NCI-H187 treated with DMSO at 0.1 percent for 48 hours (cell line): ENCODE measurements around the gene MRPL14.

ENCODE experiments used
- DNase-seq: peaks from one replicate; lab custom pipeline; 2025; lab: John Stamatoyannopoulos, UW

The MRPL14 gene

DNA sequence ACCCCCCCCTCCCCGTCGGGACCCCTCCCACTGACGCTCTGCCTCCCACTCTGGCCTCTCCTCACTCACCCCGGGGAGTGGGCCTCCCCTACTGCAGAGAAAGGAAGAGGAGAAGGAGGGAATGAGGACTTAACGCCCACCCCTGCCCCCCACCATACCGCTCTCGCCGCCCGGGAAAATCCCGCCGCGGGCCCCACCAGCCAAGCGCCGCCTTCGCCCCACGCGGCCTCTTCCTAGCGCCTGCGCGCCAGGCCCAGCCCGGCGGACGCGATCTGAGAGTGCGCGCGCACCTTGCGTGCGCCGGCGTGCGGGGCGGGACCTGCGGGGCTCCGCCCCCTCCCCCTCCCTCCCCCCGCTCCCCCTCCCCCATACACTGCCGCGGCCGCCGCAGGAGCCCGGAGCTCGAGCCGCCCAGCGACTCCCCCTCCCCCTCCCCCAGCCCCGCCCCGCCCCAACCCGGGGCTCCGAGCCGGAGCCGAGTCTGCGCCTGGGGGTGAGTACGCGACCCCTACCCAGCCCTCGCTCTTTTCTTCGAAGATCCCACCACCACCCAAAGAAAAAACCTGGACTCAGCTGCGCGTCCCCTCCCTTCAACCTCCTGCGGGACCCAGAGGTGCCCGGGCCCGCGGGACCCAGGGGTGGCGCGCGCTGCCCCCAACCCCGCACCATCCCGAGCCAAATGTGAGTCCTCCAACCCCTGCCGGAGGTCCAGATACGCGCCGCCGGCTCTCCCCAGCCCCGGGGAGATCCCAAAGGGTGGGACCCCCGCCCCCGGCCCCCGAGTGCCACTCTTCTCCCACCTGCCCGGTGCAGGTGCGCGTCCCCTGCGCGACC is at the start of gene MRPL14, which contains the start of gene TMEM63B:
Gene MRPL14 (minus strand): TSS at position 267 of the 834 bp plus-strand sequence. CDS start 10,841 bp downstream, outside the sequence.
Gene TMEM63B (plus strand): TSS at position 369 of the 834 bp plus-strand sequence. CDS start 7,031 bp downstream, outside the sequence.
- DNase-seq: no peak

DNA sequence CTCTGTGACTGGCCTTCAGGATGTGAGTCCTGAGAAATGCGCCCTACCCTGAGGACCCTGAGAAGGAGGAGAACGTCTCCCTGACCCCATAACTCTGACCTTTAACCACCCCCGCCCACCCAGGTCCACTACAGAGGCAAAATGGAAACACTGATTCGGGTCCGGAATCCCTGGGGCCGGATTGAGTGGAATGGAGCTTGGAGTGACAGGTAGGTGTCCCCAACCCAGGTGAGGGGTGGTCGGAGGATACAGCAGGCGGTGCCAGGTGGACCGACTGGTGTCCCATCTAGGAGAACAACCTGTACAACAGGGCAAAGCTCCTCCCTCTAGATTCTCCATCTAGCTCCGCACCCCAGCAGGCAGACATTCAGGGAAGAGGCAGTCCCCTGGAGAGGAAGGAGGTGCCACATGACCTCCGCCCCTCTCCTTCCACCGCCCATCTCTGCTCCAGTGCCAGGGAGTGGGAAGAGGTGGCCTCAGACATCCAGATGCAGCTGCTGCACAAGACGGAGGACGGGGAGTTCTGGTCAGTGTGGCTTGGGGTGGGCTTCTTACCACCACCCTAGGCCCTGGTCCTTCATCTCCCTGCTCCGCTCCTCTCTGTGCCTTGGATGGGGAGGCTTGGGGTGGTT is 49.0 kb upstream of the MRPL14 start:
- DNase-seq: no peak

DNA sequence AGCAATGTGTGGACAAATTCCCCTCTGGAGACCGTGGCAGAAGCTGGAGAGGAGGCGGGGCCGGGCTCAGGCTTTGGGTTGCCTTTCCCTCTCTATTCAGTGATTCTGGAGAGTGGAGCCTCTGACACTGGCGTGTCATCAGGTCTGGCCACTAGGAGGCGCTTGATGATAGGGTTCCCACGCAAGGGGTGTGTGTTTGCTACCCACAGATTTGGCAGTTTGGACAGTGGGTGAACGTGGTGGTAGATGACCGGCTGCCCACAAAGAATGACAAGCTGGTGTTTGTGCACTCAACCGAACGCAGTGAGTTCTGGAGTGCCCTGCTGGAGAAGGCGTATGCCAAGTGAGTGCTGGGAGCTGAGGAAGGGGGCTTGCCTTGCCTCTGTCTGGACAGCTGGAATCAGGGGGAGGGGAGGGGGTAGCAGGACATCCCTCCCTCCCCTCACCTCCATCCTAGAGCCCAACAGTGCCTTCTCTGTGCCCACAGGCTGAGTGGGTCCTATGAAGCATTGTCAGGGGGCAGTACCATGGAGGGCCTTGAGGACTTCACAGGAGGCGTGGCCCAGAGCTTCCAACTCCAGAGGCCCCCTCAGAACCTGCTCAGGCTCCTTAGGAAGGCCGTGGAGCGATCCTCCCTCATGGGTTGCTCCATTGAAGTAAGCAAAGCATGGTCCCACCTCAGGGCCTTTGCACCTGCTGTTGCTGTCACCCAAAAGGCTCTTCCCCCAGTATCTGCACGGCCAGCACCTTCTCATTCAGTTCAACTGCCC is 45.7 kb upstream of the MRPL14 start:
- DNase-seq: no peak

DNA sequence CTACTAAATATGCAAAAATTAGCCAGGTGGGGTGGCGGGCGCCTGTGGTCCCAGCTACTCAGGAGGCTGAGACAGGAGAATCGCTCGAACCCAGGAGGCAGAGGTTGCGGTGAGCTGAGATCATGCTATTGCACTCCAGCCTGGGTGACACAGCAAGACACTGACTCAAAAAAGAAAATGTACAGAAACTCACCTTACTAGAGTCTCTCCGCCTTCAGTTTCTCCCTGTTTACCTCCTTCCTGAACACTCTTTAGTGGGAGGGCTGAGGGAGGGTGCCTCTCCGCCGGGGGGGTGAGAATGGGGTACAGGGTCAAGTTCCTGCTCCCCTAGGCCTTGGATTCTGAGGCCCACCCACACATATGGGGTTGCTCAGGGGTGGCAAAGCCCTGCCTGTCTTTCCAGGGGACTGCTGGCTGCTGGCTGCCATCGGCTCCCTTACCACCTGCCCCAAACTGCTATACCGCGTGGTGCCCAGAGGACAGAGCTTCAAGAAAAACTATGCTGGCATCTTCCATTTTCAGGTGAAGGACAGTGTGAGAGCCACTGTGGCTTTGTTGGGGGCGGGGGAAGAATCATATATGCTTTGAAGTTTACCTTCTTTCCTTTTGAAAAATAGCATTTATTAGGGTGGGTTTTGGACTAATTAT is 44.8 kb upstream of the MRPL14 start:
- no peak for DNase-seq

DNA sequence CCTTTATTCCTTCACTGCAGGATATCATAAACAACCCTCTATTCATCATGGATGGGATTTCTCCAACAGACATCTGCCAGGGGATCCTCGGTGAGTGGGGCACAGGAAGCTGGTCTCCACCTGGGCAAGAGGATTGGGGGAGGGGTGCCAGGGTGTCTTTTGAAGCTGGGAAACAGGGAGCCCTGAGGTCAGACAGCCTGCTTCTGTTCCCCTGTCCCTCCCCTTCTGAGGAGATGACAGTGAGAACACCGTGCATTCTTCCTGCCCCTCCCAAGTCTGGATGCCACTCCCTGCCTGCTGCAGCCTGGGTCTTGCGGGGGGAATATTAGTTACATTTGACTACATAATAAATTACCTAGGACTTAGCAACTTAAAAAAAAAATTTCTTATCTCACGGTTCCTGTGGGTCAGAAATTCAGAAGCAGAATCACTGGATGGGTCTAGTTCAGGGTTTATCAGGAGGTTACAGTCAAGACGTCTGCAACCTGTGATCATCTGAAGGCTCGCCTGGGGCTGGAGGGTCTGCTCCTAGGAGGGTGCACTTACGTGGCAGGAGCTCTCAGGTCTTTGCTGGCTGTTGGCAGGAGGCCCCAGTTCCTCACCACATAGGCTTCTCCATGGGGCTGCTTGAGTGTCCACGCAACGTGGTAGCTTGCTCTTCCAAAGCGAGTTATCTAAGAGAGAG is 42.8 kb upstream of the MRPL14 start:
- no peak for DNase-seq

GRCh38 chr6:44169154-44169553 is 41.9 kb upstream of the MRPL14 start:
- DNase-seq: no peak

GRCh38 chr6:44167567-44167966 is 40.3 kb upstream of the MRPL14 start:
- DNase-seq: no peak

DNA sequence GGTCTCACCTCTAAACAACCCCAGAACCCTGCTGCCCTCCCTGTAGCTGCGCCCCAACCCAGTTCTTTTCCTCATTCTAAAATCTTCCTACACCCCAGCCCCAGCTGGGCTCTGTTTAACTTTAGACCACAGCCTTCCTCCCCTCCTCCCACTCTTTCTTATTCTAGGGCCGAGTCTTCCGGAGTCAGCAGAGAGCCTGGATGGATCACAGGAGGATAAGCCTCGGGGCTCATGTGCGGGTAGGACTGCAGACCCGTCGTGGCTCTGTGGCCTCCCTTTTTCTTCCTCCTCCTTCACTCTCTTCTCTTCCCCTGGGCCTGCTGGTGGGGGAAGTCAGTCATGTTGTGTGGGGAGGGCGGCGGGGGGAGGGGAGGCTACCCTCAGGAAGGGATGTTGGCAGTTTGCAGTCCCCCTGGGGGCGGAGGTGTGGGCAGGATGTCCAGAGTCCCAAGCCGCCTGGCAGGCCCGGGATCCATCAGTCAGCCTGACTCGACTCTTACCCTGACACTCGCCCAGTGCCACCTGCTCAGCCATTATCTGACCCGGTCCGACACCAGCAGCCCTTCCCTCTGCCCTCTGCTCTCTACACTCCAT is 39.4 kb upstream of the MRPL14 start:
- DNase-seq: no peak

DNA sequence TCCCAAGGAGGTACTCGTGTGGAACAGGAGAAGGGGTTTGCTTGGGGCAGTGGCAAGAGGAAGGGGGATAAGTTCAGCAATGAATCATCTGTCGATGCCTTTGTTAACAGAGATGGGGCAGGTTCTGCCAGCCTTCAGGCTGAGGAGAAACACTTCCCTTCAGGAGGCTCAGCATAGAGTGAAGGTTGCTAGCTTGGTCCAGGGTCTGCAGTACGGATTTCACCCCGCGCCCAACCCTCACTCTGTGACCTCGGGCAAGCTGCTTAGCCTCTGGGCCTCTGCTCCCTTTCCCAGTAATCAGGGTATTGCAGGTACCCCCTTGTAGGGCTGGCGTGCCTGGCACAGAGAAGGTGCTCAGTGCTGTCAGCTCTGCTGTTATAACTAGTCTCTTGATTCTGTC is 38.9 kb upstream of the MRPL14 start:
- DNase-seq: no peak

DNA sequence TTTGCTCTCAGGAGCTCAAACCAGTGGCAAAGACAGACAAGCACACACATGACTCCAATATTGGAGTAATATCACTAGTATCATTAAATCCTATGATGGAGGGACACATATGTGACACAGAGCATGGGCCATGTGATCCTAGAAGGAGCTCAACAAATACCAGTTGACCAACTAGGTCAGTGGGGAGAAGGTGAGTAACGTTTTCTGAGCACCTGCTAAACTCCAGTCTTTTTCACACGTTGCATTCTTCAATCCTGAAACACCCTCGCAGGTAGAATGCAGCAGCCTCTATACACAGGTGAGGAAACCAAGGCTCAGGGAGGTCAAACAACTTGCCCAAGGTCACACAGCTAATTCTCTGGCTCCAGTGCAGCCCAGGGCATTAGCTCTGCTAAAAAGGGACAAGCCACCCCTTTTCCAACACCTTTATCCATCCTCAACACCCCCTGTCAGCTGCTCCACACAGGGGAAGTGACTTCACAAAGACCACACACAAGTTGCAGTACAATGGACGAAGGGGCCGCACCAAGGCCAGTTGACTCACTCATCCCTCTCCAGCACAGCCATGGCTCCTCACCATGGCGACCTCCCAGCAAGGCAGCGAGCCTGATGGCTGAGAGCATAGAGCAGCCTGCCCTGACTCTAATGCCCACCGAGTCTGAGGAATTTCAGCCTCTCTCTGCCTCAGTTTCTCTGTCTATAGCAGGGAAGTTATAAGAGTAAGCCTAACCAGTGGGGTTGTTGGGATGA is 35.8 kb upstream of the MRPL14 start:
- no peak for DNase-seq

DNA sequence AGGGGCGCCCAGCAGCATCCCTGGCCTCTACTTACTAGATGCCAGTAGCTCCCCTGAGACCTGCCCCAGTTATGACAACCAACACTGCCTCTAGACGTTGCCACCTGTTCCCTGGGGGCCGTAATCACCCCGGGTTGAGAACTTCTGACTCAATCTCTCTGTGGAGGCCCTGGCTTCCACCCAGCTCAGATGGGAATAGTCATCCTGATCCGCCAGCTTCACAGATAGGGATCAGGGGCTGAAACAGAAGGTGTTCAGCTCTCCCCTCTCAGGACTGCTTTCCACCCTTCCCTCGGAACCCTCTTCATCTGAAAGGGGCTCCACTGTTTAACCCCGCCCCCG is 34.7 kb upstream of the MRPL14 start:
- no peak for DNase-seq

DNA sequence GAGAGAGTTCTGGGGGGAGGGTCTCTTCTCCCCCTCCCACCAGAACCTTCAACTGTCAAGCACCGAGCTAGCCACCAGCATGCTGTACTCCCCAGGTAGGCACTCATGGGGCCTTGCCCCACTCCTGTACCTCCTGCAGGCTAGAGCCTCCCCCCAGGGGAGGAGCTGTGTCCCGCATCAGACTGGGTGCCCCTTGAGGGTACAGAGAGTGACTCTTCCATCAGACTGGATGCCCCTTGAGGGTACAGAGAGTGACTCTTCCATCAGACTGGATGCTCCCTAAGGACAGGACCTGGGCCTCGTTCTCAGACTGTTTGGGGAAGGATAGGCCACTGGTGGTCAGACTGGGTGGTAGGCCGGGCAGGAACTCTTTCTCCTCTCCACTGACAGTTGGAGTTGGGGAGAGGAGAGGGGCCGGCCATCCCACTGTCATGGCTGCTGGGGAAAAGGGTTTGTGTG is 31.5 kb upstream of the MRPL14 start, which contains the start of gene CAPN11:
Gene CAPN11 (plus strand): TSS at position 51 of the 459 bp plus-strand sequence. CDS start 29 bp downstream, at position 80.
- no peak for DNase-seq

- no peak for DNase-seq
These were observed 29.9 kb upstream of the MRPL14 start for GRCh38 chr6:44157152-44157521.

DNA sequence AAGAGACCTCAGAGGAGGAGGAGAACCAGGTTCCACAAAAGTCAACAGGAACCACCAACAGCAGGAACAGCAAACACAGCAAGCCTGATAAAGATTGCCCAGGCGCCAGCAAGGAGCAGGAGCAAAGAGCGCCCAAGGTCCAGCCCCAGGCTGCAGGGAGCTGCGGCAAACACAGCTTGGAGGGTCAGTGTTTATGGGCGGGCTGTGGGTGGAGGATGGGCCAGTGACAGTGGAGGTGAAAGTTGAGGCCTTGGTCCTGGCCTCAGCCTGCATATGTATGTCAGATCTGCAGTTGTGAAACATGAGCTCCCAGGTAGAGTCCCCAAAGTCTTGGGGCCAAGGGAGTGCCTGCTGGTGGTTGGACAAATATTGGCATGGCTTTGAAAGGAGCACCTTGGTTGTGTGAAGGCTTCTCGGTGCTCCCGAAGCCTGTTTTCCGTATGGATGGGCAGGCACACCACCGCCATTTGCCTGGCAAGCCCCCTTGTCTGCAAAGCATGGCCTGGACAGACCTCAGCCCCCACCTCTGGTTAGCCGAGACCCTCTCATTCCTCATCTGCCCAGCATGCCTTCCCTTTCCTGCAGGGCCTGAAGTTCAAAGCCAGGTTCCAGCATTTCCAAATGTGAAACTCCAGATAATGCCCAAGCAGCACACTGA is 29.4 kb upstream of the MRPL14 start:
- DNase-seq: no peak

GRCh38 chr6:44154067-44154466 is 26.8 kb upstream of the MRPL14 start:
- no peak for DNase-seq

- DNase-seq: no peak
These were observed 25.3 kb upstream of the MRPL14 start for GRCh38 chr6:44152533-44152932.

- DNase-seq: no peak
These were observed 24.8 kb upstream of the MRPL14 start for GRCh38 chr6:44152109-44152461.

GRCh38 chr6:44151348-44152108 is 24.3 kb upstream of the MRPL14 start:
- DNase-seq: no peak

DNA sequence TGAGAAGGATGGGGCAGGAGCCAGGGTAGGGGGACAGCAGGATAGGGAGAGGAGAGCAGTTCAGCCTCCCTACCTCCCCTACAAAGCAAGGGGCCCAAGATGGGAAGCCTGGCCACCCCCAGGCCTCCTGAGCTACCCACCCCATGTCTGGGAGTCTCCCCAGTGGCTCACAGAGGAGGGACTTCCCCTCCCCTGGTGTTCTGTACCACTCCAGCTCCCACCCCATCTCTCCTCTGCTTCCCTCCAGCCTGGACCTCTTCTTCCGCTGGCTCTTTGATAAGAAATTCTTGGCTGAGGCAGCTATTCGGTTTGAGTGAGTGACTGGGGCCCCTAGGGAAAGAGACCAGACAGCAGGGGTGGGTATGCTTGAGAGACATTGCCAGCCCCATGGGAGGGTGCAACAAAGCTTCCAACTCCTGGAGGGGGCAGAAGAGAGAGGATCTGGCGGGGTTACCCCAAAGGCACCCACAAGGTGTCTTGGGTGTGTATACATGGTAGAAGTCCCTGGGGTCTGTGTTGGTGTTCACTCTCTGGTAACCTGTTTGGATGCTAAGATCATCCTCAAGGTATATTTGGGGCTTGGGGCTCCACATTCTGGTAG is 23.2 kb upstream of the MRPL14 start:
- no peak for DNase-seq
